22Rv1 (cell line): ENCODE measurements around the gene MARCHF10.
A peak's percentile ranks its signal among the peaks of the same experiment; 100 is the strongest.
"Not testable (repeated sequence)": the region's sequence is repeated elsewhere in the genome, so short reads cannot be mapped to it uniquely, and the experiment has no call there.

Experiments
- H3K27ac ChIP-seq: fragments of 450-650 bp; 2 replicates; pipeline ENCODE4 v1.5.1; 2017
- CTCF ChIP-seq: fragments of 450-650 bp; IDR thresholded peaks from 2 replicates; pipeline ENCODE4 v1.5.1; 2017; ENCODE audit warnings: mild to moderate bottlenecking
- ZFX ChIP-seq: fragments of 450-650 bp; IDR thresholded peaks from 2 replicates; pipeline ENCODE4 v1.6.1; 2017; ENCODE audit warnings: antibody characterized with exemption, borderline replicate concordance

Gene MARCHF10

GRCh38 chr17:62848334-62848733 is 40.2 kb upstream of the MARCHF10 start:
- no peak for TF ChIP-seq CTCF
- no peak for TF ChIP-seq ZFX
- H3K27ac ChIP-seq: no peak overlapping the region

GRCh38 chr17:62847426-62847825 is 39.3 kb upstream of the MARCHF10 start:
- H3K27ac ChIP-seq: no peak overlapping the region
- TF ChIP-seq CTCF (no peak), ZFX (no peak)

GRCh38 chr17:62840871-62841270 is 32.8 kb upstream of the MARCHF10 start:
- H3K27ac ChIP-seq: no peak overlapping the region
- TF ChIP-seq CTCF: no peak
- no peak for TF ChIP-seq ZFX

- not testable (repeated sequence) for H3K27ac ChIP-seq
These were observed 25.7 kb upstream of the MARCHF10 start for GRCh38 chr17:62833816-62834215.

- no peak overlapping the region for H3K27ac ChIP-seq
- TF ChIP-seq ZFX (no peak), CTCF (no peak)
These were observed 24.3 kb upstream of the MARCHF10 start for GRCh38 chr17:62832405-62832804.

GRCh38 chr17:62831066-62831465 is 23.0 kb upstream of the MARCHF10 start:
- H3K27ac ChIP-seq: peak overlapping the region; percentile 35; the same call in 1 of the 2 replicates

GRCh38 chr17:62827746-62828485 is 19.8 kb upstream of the MARCHF10 start:
- H3K27ac ChIP-seq: no peak overlapping the region

GRCh38 chr17:62826956-62827355 is 18.8 kb upstream of the MARCHF10 start:
- H3K27ac ChIP-seq: no peak overlapping the region
- TF ChIP-seq CTCF (no peak), ZFX (no peak)

More at GRCh38 chr17:62827746-62828485, 19.8 kb upstream of the MARCHF10 start:
- TF ChIP-seq CTCF (no peak), ZFX (no peak)
